Occipital lobe (tissue), 2 donors: ENCODE data around the gene ARHGAP45. TPM values are rescaled to one million over a fixed set of nuclear protein-coding genes. Genes with fewer than 3 reads are reported as not detected.

Experiments used
- DNase-seq: peaks from one replicate; lab custom pipeline; 2025; lab: John Stamatoyannopoulos, UW
- total RNA-seq: library from RNA; depleted of rRNA; stranded (reverse); fragments of >200 nt; gene quantifications from one replicate; pipeline ENCODE4 v1.2.3, GENCODE V29; 2014

Gene ARHGAP45
- total RNA-seq, 1 donor from 2014 or later = 1.7 TPM

DNA sequence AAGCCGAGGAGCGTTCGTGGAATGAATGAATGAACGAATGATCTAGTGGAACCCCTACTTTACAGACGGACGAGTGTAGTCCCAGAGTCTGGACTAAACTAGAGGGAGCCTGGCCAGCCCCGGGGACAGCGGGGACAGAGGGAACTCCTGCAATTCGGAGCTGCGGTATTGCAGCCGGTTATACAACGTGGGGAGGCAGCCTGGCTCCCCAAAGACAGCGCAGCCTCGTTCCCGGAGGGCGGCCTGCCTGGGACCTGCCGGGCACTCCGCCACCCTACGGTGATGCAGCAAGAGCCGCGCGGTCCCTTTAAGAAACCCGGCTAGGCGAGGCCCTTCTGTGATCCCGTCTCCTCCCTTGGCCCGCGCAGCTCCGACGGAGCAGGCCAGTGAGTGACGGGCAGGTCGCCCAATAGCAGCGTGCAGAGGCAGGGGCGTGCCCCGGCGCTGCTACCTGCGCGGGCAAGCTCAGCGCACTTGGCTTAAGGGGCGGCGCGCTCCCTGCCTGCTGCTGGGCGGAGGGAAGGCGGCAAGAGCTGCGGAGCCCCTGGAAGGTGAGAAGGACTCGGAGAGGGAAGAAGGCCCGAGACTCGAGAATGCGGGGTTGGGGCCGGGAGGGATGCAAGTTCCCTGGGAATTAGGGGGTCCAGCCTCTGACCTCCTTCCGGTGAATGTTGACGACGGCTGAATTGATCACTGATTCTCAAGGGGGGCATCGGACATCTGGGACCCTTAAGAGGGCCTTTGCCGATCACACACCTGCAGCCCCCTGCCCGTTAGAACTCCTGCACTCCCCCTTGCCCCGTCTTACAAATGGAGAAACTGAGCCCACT lies 27.1 kb upstream of the ARHGAP45 start, which contains the start of gene ABCA7:
ABCA7 (plus strand) TSS at position 462 of the 830 bp plus-strand sequence. CDS start 1,255 bp downstream, outside the sequence.
- DNase-seq = peak; percentile 93

DNA sequence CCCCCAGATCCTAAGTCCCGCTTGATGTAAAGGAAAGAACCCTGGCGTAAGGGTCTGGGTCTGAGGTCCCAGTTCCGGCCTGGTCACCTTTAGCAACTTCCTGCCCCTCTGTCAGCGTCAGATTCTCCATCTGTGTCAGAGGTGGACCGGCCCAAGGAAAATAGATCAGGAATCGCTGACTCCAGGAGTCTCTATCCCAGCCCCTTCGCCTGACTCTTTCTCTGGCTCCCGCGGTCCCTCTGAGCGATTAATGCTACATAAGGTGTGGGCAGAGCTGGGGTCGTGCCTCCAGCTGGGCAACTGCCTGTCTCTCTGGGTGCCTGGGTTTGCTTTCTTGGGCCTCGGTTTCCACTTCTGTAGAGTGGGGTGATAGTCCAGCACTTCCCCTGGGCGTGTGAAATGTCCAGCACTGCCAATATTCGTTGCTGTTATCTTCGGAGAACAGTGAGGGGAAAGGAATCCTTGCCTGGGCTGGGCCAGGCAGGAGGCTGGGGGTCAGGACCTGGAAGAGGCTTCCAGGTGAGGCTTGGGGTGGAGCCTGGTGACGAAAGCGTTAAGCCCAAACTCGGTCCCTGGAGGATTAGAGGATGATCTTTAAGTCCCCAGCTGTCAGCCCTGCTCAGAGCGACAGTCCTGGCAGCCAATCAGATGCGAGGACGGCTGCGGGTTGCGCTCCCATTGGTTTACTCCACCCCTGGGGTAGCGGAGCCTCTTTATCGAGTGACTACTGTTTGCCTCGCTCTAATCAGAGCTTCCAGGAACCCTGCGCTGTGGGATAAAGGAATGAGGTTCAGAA lies 26.3 kb upstream of the ARHGAP45 start:
- DNase-seq = peak; percentile 86

DNA sequence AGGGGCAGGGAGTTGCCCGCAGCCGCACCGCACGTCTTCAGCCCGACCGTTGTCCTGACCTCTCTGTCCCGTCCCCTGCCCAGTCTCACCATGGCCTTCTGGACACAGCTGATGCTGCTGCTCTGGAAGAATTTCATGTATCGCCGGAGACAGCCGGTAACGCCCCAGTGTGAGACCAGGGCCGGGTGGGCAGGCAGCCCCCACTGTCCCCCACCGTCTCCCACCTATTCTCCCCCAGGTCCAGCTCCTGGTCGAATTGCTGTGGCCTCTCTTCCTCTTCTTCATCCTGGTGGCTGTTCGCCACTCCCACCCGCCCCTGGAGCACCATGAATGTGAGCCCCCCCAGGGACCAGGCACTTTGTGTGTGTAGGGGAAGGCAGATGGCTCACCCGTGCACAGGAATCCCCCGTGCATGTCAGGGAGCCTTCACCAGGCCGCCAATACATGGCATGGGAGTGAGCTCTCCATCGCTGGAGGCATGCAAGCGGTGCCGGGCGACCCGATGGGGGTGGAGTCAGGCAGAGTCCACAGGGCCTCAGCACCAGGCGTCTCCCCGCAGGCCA lies 25.6 kb upstream of the ARHGAP45 start:
- DNase-seq = no peak

DNA sequence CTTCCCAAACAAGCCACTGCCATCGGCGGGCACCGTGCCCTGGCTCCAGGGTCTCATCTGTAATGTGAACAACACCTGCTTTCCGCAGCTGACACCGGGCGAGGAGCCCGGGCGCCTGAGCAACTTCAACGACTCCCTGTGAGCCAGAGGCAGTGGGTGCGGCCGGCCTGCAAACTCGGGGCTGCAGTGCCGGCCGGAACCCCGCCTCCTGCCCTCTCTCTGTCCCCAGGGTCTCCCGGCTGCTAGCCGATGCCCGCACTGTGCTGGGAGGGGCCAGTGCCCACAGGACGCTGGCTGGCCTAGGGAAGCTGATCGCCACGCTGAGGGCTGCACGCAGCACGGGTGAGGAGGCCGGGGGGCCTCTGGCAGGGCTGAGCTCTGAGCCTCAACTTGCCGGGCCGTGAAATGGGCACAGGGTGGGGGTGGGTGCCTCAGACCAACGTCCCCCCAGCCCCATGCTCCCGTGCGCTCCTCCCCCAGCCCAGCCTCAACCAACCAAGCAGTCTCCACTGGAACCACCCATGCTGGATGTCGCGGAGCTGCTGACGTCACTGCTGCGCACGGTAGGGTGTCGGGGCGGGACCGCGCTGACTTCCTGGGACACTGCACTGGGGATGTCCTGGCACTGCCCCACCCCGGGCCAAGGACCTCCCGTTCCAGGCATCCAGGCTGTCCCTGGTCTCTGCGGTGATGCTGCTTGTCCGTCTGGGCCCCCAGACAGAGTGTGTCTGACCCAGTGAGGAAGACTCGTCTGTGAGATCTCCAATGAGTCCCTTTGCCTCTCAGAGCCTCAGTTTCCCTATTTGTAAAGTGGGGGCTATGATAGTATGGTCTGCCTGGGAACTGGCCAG lies 24.9 kb upstream of the ARHGAP45 start:
- DNase-seq = no peak

DNA sequence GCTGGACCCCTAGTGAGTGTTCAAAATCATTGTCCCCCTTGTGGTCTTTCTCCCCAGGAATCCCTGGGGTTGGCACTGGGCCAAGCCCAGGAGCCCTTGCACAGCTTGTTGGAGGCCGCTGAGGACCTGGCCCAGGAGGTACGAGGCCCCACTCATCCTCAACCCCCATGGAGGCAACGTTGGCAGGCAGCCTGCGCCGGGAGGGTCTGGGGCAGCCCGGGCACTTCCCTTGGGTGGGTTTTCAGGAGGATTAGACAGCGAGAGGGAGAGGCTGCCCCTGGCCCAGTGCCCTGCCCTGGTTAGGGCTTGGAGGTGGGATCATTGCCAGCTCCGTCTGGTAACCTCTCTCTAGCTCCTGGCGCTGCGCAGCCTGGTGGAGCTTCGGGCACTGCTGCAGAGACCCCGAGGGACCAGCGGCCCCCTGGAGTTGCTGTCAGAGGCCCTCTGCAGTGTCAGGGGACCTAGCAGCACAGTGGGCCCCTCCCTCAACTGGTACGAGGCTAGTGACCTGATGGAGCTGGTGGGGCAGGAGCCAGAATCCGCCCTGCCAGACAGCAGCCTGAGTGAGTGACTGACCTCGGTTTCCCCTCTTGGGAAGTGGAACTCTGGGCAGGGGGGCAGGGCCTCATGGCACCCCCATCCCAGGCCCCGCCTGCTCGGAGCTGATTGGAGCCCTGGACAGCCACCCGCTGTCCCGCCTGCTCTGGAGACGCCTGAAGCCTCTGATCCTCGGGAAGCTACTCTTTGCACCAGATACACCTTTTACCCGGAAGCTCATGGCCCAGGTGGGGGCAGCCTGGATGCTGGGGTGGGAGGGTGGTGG lies 24.1 kb upstream of the ARHGAP45 start:
- DNase-seq = no peak

DNA sequence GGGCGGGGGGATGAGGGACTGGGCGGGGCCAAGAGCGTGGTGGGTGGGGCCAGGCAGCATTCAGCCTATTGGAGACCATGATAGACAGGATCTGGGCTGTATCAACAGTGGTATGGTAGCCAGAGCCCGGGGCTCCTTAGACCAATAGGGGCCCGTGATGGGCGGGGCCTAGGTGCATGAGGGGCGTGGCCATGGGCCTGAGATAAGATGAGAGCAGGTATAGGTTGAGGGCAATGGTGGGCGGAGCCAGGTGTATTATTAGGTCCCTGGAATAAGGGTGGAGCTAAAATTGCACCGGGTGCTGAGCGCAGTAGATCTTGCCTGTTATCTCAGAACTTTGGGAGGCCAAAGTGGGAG lies 21.7 kb upstream of the ARHGAP45 start:
- no peak for DNase-seq

DNA sequence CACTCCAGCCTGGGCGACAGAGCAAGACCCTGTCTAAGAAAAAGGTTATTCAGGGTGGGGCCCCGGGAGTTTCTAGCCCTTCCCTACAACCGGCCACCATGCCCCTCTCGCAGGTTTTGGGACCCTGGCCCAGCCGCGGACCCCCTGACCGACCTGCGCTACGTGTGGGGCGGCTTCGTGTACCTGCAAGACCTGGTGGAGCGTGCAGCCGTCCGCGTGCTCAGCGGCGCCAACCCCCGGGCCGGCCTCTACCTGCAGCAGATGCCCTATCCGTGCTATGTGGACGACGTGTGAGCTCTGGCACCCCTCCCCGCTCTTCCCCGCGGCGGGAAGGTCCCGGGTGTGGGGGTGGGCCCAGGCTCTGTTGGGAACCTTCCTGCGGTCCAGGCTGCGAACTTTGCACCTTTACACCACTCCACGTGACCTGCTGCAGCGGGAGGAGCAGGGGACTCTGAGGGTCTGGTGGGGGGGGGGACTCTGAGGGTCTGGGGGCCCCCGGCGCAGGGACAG lies 20.8 kb upstream of the ARHGAP45 start:
- no peak for DNase-seq

DNA sequence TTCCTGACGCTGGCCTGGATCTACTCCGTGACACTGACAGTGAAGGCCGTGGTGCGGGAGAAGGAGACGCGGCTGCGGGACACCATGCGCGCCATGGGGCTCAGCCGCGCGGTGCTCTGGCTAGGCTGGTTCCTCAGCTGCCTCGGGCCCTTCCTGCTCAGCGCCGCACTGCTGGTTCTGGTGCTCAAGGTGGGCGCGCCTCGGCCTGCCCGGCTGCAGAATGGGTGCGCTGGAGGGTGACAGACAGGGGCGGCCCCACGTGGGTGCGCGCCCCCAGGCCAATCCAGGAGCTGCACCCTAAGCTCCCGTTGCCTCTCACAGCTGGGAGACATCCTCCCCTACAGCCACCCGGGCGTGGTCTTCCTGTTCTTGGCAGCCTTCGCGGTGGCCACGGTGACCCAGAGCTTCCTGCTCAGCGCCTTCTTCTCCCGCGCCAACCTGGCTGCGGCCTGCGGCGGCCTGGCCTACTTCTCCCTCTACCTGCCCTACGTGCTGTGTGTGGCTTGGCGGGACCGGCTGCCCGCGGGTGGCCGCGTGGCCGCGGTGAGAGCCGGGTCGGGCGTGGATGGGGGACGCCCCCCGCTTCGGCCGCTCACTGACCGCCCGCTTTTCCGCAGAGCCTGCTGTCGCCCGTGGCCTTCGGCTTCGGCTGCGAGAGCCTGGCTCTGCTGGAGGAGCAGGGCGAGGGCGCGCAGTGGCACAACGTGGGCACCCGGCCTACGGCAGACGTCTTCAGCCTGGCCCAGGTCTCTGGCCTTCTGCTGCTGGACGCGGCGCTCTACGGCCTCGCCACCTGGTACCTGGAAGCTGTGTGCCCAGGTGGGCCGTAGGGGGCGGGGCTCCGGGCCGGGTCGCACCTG lies 19.9 kb upstream of the ARHGAP45 start:
- DNase-seq = no peak

DNA sequence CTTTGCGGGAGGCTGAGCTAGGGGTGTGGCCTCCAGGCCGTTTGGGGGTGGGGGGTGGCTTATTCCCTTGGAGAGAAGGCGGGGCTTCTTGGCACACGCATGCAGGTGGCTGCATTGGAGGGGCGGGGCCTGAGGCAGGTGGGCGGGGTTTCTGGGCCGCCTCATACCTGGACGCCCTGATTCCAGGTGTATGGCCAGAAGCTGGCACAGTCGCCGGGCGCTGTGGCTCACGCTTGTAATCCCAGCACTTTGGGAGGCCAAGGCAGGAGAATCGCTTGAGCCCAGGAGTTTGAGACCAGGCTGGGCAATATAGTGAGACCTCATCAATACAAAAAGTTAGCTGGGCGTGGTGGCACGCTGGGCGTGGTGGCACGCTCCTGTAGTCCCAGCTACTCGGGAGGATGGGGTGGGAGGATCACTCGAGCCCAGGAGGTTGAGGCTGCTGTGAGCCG lies 19.2 kb upstream of the ARHGAP45 start:
- DNase-seq = no peak

DNA sequence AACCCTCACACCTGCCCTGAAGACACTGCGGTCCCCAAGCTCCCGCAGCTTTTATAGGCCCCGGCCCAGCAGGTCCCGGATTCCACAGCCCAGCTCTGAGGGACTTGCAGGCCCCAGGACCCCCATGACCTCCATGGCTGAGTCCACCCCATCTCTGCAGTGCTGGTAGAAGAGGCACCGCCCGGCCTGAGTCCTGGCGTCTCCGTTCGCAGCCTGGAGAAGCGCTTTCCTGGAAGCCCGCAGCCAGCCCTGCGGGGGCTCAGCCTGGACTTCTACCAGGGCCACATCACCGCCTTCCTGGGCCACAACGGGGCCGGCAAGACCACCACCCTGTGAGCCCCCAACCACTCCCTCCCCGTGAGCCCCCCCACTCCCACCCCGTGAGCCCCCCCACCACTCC lies 17.9 kb upstream of the ARHGAP45 start:
- DNase-seq = no peak

DNA sequence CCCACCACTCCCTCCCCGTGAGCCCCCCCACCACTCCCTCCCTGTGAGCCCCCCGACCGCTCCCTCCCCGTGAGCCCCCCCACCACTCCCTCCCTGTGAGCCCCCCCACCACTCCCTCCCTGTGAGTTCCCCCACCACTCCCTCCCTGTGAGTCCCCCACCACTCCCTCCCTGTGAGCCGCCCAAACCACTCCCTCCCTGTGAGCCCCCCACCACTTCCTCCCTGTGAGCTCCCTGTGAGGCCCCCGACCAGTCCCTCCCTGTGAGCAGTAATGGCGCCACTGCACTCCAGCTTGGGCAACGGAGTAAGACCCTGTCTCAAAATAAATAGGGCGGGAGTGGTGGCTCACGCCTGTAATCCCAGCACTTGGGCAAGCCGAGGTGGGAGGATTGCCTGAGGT lies 17.2 kb upstream of the ARHGAP45 start:
- no peak for DNase-seq

DNA sequence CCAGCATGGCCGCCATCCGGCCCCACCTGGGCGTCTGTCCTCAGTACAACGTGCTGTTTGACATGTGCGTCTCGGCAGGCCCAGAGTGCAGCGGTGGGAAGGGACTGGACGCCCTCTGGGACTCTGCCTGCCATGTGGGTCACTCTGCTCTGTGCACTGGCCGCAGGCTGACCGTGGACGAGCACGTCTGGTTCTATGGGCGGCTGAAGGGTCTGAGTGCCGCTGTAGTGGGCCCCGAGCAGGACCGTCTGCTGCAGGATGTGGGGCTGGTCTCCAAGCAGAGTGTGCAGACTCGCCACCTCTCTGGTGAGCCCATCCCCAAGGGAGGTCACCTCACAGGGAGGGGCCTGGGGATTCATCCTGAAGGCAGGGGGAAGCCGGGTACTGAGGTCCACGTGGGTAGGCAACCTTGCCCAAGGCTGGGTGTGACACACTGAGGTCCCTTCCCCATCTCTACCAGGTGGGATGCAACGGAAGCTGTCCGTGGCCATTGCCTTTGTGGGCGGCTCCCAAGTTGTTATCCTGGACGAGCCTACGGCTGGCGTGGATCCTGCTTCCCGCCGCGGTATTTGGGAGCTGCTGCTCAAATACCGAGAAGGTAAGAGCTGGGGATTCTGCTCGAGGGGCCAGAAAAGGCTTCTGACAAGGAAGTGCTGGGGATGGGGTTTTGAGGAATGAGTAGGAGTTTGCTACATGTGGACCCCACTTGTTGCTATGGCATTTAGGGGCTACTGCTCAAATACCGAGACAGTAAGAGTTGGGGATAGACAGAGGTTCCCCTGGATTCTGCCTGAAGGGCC lies 15.8 kb upstream of the ARHGAP45 start:
- DNase-seq = no peak

DNA sequence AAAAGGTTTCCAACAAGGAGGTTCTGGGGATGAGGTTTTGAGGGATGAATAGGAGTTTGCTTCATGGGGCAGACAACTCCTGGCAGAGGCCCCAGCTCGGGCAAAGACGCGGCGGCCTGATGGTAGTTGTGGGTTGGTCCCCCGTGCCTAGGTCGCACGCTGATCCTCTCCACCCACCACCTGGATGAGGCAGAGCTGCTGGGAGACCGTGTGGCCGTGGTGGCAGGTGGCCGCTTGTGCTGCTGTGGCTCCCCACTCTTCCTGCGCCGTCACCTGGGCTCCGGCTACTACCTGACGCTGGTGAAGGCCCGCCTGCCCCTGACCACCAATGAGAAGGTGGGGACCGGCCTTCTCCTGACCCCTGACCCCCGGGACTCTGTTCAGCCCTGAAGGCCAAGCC lies 15.2 kb upstream of the ARHGAP45 start:
- no peak for DNase-seq

DNA sequence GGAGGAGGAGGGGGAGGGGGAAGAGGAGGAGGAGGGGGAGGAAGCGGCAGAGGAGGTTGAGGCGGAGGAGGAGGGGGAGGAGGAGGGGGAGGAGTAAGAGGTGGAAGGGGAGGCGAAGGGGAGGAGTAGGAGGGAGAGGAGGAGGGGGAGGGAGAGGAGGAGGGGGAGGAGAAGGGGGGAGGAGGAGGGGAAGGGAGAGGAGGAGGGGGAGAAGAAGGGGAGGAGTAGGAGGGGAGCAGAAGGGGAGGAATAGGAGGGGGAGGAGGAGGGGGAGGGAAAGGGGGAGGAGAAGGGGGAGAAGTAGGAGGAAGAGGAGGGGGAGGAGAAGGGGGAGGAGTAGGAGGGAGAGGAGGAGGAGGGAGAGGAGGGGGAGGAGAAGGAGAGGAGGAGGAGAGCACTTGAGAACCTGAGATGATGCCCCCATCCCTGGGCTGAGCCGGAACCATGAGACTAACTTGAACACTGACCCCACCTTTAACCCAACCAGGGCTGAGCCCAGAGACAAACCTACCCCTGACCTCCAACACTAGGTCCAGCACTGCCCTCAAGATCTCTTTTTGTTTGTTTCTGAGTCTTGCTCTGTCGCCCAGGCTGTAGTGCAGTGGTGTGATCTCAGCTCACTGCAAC lies 14.5 kb upstream of the ARHGAP45 start:
- no peak for DNase-seq

DNA sequence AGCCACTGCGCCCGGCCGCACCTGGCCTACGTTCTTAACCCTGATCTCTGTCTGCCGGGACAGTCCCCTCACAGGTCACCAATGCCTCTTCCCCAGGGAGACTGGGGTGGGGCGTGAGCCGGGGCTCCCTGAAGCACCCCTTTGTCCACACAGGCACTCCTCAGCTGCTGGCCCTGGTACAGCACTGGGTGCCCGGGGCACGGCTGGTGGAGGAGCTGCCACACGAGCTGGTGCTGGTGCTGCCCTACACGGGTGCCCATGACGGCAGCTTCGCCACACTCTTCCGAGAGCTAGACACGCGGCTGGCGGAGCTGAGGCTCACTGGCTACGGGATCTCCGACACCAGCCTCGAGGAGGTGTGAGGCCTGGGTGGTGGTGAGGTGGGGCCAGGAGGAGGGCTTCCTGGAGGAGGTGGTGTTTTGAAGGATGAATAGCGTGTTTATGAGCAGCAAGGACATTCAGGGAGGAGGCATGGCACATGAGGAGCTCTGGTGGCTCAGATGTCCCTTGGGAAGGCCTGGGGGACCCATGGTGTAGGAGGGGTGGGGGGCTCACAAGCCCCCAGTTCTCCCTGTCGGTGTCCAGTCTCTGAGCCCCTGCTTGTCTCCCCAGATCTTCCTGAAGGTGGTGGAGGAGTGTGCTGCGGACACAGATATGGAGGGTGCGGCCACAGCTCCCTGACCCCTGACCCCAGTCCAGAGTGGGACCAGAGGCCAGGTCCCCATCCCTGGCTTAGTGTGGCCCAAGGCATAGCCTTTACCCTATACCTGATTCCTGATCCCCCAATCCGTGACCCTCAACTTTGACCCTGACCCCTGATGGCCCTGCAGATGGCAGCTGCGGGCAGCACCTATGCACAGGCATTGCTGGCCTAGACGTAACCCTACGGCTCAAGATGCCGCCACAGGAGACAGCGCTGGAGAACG lies 13.5 kb upstream of the ARHGAP45 start:
- no peak for DNase-seq

DNA sequence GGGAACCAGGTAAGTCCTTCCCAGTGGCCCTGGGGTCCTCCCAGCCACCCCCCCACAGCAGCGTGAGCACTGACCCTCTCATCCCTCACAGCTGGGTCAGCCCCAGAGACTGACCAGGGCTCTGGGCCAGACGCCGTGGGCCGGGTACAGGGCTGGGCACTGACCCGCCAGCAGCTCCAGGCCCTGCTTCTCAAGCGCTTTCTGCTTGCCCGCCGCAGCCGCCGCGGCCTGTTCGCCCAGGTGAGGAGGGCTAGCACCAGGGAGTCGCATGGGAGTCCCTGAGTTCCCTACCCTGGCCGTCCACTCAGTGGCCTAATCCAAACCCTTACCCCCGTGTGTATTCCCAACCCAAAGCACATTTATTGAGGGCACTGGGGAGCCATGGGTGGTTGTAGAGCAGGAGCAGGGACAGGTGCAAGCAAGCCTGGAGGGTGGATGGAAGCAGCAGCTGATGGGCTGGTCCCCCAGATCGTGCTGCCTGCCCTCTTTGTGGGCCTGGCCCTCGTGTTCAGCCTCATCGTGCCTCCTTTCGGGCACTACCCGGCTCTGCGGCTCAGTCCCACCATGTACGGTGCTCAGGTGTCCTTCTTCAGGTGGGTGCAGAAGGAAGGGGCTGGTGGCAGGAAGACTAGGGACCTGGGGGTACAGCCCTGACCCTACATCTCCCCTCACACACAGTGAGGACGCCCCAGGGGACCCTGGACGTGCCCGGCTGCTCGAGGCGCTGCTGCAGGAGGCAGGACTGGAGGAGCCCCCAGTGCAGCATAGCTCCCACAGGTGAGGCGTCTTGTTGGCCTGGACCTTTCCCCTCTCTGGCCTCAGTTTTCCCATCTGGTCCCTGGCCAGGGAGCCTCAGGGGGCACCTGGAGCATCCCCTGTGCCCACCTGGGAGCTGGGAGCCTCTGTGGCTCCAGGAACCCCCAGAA lies 12.6 kb upstream of the ARHGAP45 start:
- no peak for DNase-seq
